GM19455 (cell line): Measurements from ENCODE around the gene SLC8A1.

ENCODE experiments used
- ATAC-seq: cut with Tn5 transposase; IDR thresholded peaks from one replicate; pipeline ENCODE4 v1.9.1; 2021; ENCODE audit not compliant: unreplicated experiment

SLC8A1 gene

DNA sequence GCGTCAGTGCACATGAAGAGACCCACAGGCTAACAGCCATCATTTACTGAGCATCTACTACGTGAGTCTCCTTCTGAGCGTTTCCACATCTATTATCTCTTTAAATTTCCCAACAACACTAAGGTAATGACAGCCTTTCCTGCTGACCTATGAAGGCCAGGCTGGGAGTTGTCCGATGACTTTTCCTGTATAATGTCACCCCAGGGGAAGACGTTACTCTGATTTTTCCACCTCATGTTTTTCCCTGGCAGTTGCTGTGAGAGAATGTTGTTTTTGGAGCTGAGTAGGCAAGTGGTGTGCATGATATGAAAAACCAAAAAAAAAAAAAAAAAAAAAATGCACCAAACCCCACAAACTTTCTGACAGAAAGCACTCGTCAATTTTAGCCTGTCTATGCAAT, 207.6 kb downstream of the SLC8A1 start:
- ATAC-seq: no peak

DNA sequence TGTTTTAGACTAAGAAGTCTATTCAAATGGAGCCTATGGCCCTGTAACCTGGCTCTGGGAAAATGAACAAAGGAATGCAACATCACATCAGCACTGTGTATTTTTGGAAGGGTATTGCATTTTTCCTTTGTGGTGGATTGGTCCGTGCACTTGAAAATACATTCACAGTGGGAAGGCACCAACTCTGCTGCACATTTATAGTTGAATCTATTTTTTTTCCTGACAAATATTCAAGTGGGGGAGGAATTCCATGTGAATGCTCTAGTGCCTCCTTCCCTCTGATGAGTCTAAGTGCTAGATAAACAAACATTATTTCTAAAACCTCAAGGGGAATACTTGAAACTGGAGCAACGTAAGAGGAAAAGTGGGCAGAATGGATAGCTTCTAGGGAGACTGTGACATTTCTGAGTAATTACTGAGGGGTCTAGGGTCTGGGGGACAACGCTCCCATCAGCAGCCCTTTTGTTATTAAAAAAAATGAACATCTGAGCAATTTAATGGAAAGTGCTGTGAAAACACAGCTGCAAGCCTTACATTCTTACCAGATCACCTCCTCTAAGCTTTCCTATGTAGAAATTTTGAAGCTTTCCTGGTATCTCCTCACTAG, 208.2 kb downstream of the SLC8A1 start:
- ATAC-seq: no peak

DNA sequence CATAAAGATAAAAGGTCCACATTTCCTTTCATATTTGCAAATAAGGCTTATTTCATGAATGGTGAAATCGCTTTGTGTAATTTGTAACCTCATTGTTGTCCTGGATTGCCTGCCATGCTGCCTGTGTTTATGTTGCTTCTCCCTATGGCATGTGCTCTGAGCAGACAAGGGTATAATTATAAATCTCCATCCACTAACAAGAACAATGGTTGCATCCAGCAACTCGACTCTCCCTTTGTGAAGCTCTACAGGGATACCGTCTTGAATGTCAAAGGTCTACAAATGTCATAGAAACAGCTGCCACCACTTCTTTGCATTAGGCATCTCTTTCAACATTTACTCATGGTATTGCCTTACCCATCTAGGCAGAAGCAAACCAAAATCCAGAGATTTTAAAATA, 209.6 kb downstream of the SLC8A1 start:
- no peak for ATAC-seq

DNA sequence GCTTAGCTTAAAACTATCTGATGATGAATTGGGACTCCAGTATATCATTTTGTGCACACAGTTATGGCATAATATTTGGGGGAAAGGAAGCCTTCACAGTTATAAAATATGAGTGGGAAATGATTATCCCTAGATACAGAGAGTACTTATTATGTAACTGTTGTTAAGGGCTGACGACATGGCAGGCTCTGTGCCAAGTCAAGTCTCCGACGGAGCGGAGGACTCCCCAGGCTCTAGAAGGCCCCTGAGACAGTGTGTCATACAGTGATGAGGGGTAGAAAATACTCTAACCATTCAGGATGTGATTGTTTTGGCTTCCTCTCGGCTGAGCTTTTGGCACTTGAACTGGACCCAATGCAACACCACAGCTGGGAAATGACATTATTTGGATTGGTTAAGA, 211.8 kb downstream of the SLC8A1 start:
- ATAC-seq: no peak

DNA sequence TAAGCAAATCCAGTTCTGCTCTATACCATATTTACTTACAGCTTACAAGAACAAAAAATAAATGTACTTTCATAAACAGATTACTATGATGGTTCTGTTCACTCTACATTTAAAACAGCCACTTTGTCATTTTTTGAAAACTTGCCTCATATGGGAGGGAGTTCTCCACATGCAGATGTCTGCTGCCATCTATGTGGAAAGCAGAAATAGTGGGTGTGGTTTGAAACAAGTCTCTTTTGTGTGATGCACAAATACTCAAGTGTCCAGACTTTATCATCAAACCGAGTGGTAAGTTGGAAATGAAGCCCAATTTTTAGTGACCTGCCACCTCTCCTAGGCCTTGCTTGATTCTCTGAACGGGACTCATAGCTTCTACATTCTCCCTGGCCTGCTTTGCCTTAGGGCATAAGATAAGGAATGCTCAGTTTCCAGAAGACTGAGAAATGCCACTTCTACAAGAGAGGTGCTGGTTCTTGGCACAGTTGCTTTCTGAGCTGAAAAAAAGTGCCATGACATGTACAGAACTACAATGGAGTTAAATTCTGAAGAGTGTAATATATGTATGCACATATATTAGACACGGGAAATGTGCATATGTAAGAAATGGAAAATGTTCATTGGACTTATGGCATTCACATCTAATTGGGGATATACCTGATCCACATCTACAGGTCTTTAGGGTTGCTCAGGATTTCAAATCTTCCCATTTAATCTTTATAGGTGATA, 221.0 kb downstream of the SLC8A1 start:
- ATAC-seq: no peak

DNA sequence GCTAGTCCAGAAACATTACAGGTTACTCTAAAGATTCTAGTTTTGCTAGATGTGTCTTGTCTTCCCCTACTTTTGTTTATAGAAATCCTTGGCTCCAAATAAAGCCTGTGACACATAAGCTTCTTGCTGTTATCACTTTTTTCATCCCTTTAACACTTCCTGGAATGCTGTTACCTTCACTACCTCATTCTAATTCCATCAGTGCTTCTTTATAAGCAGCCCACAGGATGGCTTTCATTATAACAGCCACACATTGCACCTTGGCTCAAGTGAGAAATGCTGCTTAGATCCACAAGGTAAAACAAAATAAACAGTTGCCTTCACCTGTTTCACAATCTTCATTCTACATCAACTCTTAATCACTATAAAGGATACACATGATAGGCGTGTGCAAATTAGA, 221.7 kb downstream of the SLC8A1 start:
- no peak for ATAC-seq

DNA sequence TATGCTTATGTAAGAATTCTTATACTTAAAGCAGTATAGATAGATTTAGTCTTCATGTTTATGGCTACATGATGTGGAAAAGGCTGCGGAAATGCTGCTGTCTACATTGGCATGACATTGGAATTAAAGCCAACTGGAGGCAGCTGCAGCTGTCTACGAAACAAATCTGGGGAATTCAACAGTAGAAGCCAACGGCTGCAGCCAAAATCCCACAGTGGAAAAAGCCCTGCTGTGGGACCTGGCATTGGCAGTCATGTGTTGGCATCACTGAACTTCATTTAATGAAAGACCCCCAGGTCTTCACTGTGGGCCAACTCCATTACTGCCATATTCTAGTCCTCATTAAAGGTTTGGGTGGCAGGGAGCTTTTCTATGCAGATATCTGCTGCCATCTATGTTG, 223.6 kb downstream of the SLC8A1 start:
- ATAC-seq: no peak

DNA sequence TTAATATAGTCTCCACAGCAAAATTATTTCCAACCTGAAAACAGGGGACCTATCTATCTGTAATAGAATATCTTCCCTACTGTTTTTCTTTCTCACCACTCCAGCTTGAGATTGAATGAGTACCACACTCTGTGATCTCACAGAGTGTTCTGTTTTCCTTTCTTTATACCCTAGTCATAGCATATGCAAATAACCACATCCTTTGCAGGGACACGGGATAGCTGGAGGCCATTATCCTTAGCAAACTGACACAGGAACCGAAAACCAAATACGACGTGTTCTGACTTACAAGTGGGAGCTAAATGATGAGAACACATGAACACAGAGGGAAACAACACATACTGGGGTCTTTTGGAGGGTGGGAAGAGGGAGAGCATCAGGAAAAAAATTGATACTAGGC, 224.7 kb downstream of the SLC8A1 start:
- ATAC-seq: no peak

DNA sequence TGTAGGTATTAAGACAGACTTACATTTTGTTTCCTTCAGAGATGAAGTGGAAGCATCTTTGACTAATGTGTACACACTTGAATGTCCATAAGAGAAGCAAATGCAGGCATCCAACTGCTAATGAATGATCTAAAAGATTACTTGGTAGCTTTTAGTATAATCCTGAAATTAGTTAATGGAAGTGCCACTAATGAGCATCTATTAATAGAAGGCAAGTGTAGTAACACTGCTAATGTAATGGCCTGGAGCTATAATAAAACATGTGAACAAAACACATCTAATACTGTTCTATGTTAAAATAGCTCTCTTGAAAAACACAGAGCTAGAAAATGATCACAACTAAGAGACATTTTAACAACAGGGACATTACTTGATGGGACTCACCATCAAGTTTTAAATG, 225.3 kb downstream of the SLC8A1 start:
- ATAC-seq: no peak

DNA sequence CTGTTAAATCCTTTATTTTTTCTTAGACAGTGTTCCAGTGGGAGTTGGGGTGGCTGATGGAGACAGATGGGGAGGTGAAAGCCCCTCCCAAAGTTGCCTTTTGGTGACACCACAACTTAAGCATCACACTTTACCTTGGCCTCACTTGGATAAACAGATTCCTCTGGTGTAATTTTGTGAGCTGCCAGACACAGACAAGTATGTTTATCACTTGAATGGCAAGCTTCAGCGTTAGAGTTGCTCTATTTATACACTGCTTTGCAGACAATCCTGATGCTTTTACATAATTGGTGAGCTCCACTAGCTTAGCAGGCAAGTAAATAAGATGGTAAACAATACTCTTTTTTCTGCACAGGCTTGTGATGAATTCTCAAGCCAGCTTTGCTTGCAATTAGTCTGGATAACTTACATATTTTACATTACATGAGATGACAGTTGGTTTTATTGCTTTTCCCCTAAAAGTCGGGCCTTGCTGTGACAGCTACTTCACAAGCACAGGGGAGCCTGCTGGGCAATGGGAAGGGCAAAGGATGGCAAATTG, 226.2 kb downstream of the SLC8A1 start:
- no peak for ATAC-seq

DNA sequence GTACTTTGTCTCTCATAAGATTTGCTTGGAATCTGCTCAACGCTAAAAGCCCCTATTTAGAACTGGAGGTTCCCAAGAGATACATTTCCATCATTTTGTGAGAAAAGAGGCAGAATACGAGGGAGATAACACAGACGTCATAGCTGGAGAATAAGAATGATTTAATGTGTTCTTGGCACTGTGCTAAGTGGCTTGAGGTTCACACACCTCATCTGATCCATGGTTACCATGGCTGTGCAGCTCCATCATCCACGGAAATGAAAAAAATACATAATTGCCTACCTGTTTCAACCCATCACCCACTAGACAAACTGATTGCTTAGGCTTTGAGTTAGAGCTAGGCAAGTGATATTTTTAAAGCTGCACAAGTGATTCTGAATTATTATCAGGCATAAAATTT, 227.6 kb downstream of the SLC8A1 start:
- no peak for ATAC-seq

DNA sequence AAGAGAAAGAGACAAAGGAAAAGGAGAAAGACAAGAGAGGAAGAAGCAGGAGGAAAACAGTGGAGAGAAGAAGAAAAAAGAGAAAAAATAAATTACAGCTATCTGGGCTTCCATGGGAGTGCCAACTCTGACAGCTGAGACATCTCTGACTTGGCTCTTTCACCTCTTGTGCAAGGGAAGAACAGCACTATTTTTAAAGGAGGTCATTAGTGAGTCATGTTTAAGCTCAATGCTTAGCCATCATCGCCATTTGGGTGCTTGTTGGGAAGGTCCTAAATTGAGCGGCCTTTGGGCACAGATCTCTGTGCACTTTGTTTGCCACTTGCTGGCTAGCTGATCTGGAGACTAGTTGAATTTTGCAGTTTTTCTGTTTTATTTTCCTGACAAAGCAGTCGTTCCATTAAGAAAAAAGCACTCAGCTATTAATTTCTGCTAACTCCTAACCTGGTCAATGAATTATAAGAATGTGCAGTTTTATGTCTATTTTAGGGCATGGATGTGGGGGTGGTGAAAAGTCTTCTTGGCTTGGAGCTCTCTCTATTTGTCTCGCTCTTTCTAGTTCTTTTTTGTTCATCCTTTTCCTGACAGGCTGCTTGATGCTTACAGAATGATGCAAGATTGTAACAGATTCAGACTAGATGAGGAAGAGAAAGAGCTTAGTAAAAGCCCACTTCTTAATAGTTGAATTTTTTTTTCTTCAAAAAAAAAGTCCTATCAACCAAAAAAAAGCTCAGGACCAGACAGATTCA, 231.5 kb downstream of the SLC8A1 start:
- no peak for ATAC-seq

DNA sequence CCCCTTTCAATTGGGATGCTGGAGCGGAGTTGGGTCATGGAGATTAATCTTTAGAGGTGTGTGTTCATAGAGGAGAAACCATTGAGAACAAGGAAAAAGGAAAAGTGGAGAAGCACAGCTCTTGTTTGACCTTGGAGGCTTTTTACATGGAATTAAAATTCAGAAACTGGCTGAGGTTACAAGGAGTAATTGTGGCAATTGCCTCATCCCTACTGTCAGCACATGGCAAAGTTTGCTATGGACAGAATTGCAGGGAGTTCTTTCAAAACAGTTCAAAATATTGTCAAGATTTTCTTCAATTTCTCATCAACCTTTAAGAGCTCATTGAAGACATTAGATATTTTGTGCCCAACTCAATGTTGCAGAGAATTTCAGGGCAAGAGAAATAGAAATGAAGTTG, 232.7 kb downstream of the SLC8A1 start:
- no peak for ATAC-seq

DNA sequence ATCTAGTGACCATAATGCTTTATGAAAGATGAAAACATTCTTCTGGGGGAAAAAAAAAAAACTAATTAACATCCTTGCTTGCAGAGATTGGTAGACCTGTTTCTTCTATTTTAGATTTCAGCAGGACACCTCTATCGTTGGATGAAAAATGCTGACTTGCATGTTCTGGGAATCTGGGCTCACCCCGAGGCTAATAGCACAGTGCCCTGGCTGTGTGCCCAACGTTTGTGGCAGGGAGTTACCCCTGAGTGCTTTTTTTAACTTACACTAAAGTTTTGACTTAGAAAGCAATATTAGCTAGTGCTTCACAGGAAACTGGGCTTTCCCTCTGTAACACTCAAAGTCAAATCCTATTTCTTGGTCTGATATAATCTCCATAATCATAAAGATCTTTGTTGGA, 233.2 kb downstream of the SLC8A1 start:
- no peak for ATAC-seq

DNA sequence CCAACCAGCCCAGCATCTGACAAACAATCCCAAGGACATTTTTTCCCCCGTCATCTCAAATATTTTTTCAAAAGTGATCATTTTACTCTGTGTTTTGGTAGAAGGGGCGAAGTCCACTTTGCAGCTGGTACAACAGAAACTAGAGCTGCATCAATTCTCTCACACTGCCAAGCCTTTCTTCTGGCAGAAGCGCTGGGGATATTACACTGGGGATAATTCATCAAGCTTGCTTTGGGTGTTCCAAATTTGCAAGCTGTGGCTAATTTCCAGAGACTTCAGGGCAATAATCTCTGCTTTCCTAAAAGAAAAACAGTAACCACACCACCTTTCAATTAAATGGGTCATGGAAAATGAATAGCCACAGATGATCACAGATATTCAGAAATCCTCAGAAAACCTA, 238.3 kb downstream of the SLC8A1 start:
- no peak for ATAC-seq

DNA sequence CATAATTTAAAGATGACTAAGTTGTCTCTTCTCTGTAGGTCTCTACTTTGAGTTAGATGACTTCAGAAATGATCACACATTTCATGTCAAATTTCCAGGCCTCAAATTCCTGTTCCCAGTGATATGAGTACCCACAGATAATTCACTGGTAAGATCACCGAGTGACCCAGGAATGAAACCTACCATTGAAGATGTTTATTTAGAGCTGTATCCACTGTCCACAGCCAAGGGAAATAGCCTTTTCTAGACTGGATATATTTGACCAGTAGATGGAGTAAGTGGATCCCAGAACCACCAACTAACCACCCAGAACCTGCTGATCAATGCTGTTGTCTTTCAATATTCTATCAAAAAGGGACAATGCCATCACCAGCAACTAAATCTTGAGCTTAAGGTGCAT, 238.8 kb downstream of the SLC8A1 start:
- ATAC-seq: no peak

DNA sequence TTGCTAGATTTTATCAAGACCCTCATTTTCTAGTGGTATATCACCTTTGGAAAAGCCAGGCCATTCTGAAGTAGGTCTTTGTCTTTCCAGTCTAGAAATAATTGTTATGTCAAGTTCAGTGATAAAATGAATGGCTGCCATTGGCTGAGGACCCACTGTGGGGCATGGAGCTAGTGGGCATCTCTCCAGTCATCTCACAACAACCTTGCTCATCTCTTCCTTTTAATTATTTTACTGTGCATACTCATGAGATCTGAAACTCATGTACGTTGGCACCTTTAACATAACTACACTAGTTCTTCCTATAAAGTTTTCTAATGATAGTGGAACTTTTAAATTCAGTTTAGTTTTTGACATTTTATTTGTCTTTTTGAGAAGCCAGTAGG, 240.9 kb downstream of the SLC8A1 start:
- ATAC-seq: no peak

DNA sequence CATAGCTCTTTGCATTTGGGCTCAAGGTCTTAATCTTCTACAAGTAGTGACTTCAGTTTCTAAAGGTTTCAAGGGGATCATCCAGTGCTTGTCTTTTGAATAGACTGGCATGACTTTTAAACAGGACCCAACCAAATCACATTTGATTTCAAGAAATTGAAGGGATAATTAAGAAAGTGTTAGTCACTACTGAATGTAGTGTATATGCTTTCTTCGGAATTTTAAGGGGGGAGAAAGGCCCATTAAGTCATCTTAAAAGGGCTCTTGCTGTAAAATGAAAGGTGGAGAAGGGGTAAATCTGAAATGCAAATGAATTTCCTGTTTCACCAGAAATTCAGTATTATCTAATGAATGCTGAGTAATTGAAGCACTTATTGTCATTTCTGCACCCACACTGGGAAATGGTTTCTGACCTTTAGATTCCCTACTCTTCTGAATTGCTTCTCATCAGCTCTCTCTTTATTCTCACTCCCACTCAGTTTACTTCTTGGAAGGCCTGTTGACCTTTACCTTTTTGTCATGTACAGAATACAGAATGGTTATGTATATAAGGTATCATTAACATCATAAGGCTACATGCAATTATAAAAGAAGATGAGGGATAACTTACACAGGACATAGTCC, 241.4 kb downstream of the SLC8A1 start:
- no peak for ATAC-seq

DNA sequence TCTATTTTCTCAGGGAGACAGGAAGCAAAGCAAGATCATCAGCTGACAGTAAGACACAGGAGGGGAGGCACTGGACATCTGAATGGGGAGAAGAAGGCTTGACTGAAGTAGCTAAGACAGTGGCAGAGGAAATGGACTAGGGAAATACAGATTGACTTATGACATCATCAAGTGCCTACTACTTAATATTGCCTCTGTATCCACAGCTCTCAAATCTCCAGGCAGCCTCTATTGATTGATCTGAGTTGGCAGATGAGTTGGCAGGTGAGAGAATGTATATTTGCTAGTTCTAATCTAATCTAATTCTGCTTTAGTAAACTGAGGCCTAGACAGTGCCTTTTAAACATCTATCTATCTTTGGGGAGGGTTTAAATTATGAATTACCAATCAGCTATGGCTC, 242.1 kb downstream of the SLC8A1 start:
- ATAC-seq: no peak

DNA sequence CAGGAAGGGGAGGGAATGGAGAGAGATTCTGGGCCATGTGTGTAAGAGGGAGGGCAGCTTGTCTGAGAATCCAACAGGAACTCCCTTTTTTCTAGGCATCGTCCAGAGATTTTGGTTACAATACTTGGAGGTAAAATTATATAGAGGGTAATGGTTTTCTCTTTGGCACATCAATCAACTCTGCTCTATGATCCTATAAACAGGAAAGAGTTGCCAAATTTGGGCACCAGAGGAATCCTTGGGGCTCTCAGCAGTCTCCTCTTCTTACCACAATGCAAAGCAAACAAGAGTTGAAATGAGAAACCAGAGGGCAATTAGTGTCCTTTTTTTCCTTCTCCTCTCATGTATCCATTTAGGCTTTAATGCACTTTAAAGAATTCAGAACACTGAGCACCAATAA, 243.4 kb downstream of the SLC8A1 start:
- no peak for ATAC-seq

DNA sequence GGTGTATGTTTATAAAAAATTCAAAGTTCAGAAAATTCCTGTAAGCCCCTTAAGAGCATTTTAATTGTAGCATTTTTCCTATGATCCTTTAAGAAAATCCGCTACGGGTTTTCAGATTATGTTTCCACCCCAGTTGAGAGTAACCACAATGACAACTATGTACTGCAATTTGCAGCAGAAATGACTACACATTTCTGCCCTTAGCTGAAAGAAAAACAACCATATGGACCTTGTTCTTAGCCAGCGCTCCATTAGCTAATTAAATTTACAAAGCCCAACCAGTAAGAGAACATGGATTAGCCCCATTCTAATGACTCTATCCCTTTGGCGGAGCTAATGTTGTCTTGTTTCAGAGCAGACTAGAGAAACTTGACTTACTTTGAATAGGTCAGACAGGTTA, 247.6 kb downstream of the SLC8A1 start:
- ATAC-seq: no peak
